Measurements from ENCODE around the gene YKT6. TPM values are rescaled to one million over a fixed set of nuclear protein-coding genes. Genes with fewer than 3 reads are reported as not detected.

Gene YKT6
- total and polyA plus RNA-seq, 2 of the 8 experiments (the other 6 are each of a cell fraction or from before 2014, with no cell fraction given) = 75.3 to 103 TPM

DNA sequence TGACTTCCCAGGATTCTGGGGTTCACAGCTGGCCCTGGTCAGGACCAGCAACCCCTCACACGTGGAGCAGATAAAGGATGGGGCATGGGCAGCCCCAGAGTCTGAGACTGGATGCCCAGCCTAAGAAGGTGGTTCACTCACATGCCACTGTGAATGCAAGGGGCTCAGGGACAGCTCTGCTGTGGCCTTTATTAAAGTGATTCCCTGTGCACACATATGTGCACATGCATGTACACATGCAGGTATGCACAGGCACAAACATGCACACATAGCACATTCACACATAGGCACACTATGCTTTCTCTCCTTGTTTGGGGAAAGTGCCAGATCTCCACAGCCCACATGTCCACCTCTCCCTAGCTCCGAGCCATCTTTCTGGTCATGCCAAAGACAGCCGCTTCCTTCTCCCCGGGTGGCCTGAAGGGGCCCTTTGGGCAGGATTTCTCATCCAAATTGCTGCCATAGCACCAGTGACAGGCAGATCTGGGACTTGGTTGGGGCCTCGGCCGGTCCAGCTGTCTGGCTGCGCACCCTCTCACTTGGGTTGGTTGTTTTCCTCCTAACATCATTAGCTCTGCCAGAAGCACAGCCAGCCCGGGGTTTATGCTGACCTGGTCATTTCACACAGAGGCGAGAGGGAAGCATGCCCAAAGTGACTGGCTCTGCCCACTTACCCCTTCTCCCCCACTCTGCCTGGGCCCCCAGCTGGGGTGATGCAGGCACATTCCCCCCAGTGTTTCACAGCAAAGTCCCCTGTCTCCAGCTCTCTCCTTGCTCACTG, 13.0 kb upstream of the YKT6 start (continued):
- TF ChIP-seq SAP30 (IDR thresholded peaks at IDR 0.05; ENCODE audit: insufficient read depth, insufficient replicate concordance, low read length) = no peak
- no peak for TF ChIP-seq SRF (IDR thresholded peaks at IDR 0.05; ENCODE audit: low read depth, low read length)

All from H1 (cell line).